Posterior cingulate gyrus (tissue), 11 donors: ENCODE measurements around the gene IMMP2L.
"Not testable (repeated sequence)": the region's sequence is repeated elsewhere in the genome, so short reads cannot be mapped to it uniquely, and the experiment has no call there.

Source experiments
- DNase-seq, 10 donors: peaks; one replicate each; pipeline versions ENCODE4 v3.0.0 to v3.0.0-alpha.2; 2020 to 2021; ENCODE audit warnings: mixed read lengths in 3 of 10
- intact Hi-C: fragments of 100-400 bp; cut with DNase I; formaldehyde crosslinking; loops from one replicate; pipeline ENCODE4 v1.15.1; 2023

IMMP2L gene

GRCh38 chr7:111473449-111474198 lies 88.7 kb downstream of the IMMP2L start:
- intact Hi-C loops: no loop called here
- no peak for DNase-seq

GRCh38 chr7:111470998-111471397 lies 91.3 kb downstream of the IMMP2L start:
- intact Hi-C loops: no loop called here
- no peak for DNase-seq

GRCh38 chr7:111469894-111470293 lies 92.4 kb downstream of the IMMP2L start:
- intact Hi-C loops, DNase-seq: not testable (repeated sequence)

- intact Hi-C loops, DNase-seq: not testable (repeated sequence)
Measured at GRCh38 chr7:111465774-111466173, 96.5 kb downstream of the IMMP2L start.

GRCh38 chr7:111460695-111461094 lies 101.6 kb downstream of the IMMP2L start:
- intact Hi-C loops: no loop called here
- DNase-seq: no peak

DNA sequence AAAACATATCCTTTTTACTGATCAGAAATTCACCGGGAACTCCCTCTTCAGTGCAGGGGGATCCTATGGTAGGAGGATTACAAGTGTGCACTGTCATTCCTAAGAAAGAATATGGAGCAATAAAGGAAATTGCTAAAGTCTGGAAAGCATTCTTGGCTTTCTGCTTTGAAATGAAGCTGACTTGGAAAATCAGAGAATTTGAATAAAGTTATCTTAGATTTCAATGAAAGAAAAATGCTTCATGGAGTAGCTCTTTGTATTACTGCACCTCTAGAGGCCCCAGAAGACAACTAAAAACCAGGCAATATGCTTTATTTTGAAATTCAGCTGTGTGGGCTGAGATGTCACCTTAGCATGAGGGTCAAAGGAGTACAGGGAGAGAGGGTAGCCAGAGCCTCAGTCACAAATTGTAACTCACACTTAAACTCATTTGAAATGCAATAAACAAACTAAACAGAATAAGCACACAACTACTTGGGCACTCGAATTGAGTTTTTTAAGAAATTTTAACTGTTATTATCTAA lies 102.5 kb downstream of the IMMP2L start:
- no peak for DNase-seq
- intact Hi-C loops: no loop called here

DNA sequence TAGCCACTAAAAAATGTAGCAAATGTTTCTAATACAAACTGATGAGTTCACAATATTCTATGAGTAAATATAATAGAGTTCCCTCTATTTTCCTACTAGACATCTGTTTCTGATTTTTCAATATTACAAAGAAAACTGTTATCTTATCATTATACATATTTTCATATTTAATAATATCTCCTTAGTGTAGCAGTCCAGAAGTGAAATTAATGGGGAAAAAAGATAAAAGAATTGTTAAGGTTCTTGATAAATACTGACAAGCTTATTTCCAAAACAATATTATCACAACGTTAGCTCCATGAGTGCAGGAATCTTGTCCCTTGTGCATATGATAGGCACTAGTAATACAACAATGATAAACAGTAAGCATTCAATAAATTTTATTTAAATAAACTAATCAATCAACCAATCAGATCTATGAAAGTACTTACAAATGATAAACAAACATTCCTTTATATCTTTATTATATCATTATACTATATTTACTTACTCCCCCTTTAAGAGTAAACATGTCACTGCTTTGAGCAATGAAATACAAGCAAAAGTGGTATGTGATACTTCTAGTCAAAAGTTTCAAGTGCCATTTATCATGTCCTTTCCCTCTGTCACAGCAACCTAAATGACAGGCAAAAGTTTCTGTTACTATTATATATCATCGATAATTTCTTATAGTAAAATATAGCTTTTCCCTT lies 103.1 kb downstream of the IMMP2L start:
- intact Hi-C loops: no loop called here

GRCh38 chr7:111450705-111451104 lies 111.6 kb downstream of the IMMP2L start:
- DNase-seq, intact Hi-C loops: not testable (repeated sequence)

More for the DNA sequence above, 103.1 kb downstream of the IMMP2L start:
- DNase-seq: no peak

DNA sequence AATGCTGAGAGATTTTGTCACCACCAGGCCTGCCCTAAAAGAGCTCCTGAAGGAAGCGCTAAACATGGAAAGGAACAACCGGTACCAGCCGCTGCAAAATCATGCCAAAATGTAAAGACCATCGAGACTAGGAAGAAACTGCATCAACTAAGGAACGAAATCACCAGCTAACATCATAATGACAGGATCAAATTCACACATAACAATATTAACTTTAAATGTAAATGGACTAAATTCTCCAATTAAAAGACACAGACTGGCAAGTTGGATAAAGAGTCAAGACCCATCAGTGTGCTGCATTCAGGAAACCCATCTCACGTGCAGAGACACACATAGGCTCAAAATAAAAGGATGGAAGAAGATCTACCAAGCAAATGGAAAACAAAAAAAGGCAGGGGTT lies 114.8 kb downstream of the IMMP2L start:
- DNase-seq, intact Hi-C loops: not testable (repeated sequence)

GRCh38 chr7:111439977-111440376 lies 122.3 kb downstream of the IMMP2L start:
- intact Hi-C loops: loop anchor here (5.0 kb wide), 1 partner anchor 108 kb away; no protein-coding TSS in a partner anchor
- no peak for DNase-seq

DNA sequence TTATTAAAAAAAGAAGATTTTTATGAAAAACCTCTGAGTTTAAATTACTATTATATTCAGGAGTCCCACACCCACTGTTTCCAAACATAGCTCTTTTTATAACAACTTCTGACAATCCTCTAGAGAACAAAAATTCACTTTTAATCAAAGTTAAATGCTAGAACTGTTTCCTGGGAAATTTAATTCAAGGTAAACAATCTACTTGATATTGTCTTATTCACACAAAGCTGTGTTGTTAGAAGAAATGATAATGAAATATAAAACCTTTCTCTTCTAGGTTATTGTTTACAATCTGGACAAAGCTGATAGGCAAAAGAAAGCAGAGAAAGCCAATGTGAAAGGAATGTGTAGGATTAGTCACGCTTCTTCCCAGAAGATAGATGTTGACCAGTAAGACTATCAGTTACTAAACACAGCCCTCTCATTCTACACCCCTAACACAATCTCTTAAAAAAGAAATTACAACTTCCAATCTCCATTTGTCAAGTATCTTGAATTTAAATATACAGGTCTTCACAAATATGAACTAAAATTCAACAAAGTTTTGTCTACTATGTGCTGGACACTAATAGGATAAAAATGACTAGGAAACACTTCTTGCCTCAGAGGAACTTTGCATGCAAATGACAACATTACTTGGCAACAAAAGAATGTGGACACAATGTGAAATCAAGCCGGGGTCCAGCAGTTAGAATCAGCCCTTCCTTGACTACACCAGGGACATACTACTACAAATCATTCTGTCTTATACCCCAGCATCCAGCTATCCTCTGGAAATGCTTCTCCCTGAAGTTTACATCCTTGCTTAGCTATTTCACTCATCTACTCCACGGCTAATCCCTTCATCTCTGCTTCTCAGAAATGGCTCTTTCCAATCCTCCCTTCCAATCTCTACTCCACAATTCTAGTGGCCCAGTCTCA lies 123.7 kb downstream of the IMMP2L start:
- no peak for DNase-seq
- intact Hi-C loops: loop anchor here (5.0 kb wide), 1 partner anchor 106 kb away; no protein-coding TSS in a partner anchor

GRCh38 chr7:111437736-111438135 lies 124.6 kb downstream of the IMMP2L start:
- DNase-seq: no peak
- intact Hi-C loops: loop anchor here (5.0 kb wide), 1 partner anchor 105 kb away; no protein-coding TSS in a partner anchor

GRCh38 chr7:111436608-111437007 lies 125.7 kb downstream of the IMMP2L start:
- intact Hi-C loops: loop anchor here (5.0 kb wide), 1 partner anchor 104 kb away; no protein-coding TSS in a partner anchor
- no peak for DNase-seq

DNA sequence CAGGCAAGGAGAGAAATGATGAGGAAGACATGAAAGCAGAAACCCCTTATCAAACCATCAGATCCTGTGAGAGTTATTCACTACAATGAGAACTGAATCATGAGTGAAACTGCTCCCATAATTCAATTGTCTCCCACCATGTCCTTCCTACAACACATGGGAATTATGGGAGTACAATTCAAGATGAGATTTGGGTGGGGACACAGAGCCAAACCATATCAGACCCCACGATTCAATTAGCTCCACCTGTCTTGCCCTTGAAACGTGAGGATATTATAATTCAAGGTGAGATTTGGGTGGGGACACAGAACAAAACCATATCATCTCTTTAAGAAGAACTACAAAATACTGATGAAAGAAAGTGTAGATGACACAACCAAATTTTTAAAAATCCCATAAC lies 128.9 kb downstream of the IMMP2L start:
- intact Hi-C loops: no loop called here
- no peak for DNase-seq

GRCh38 chr7:111429781-111430180 lies 132.5 kb downstream of the IMMP2L start:
- DNase-seq: no peak
- intact Hi-C loops: no loop called here

DNA sequence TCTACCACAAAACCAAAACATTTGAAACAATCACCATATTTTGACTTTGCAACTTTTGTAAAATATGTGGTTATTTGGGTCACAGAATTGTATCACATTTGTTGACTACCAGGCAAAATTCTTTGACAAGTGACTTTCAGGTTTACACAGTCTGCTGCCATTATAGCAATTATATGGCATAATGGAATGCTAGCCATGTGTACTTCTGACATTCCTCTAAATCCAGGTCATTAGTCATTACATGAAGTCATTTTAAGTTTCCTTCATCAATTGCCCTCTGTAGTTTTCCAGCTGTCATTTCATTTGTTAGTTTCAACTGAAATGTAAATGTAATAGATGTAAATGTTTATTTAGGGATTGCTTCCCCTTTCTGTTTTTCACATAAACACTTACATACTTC lies 137.5 kb downstream of the IMMP2L start:
- DNase-seq: no peak
- intact Hi-C loops: no loop called here

DNA sequence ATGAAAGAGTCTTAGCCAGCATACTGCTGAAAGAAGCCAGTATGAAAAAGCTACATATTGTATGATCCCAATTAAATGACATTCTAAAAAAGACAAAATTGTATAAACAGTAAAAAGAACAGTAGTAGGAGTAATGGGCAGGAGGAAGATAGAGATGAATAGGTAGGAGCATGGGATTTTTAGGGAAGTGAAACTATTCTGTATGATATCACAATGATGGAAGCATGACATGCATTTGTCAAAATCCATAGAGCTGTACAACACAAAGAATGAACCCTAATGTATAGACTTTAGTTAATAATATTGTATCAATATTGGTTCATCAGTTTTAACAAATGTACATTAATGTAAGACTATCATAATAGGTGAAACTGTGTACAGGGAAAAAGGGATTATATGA lies 147.9 kb downstream of the IMMP2L start:
- intact Hi-C loops: no loop called here
- no peak for DNase-seq

DNA sequence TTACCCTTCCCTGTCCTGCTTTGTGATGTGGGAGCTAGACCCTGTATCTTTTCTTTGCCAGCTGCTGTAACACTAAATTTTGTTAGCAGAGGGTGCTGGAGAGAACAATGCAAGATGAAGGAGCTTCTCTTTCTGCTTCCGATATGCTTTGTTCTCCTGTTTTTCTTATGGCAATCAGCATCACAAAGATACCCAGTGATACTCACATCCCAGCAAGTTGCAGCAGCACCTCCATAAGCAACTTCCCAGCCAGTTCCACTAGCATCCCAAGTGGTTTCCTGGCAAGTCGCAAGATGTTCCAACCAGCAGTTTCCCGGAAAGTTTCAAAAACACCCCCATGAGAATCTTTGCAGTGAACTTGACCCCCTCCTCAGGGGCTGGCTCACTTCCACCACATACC lies 148.6 kb downstream of the IMMP2L start:
- intact Hi-C loops: no loop called here

GRCh38 chr7:111410899-111411298 lies 151.4 kb downstream of the IMMP2L start:
- DNase-seq: no peak
- intact Hi-C loops: no loop called here

More for the DNA sequence above, 148.6 kb downstream of the IMMP2L start:
- DNase-seq: no peak

DNA sequence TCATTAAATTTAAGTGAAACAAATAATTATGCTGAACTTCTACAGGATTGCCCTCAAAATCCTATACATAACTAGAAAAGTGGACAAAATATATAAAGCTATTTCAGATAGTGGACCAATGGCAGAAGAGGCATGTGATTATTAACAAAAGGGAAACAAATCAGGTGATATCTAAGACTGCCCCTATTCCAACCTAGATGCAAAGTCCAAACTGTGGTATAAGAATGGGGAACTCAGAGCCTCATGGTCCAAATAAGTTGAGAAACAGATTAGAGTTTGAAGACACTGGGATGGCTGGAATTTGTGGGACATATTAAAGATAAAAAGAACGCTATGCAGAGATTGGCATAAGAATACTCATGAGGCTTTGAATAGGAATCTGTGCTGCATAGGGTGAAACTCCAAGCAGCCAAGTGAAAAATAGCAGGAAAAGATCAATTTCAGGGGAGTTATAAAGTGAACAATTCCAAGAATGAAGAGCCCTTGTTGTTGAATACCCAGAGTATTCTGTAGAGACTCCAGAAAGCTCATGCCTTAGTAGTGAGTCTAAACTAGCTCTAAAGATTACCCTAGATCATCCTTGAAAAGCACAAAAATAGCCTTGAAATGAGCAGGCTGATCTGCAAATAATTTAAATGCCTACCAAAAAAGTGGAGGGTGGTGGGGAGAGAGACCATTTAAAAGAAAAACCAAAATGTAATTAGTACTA lies 152.4 kb downstream of the IMMP2L start:
- DNase-seq: no peak
- intact Hi-C loops: no loop called here
